HG03354 (cell line): ENCODE results near the gene MED9.

Source experiments
- ATAC-seq: cut with Tn5 transposase; IDR thresholded peaks from one replicate; pipeline ENCODE4 v1.9.1; 2021; ENCODE audit warnings: mild to moderate bottlenecking; ENCODE audit not compliant: unreplicated experiment, poor library complexity, severe bottlenecking

MED9 gene

GRCh38 chr17:17500999-17501605 lies 24.3 kb downstream of the MED9 start:
- ATAC-seq, result no peak

GRCh38 chr17:17502741-17503565 lies 26.2 kb downstream of the MED9 start:
- no peak for ATAC-seq

GRCh38 chr17:17503566-17504130 lies 26.8 kb downstream of the MED9 start:
- no peak for ATAC-seq

GRCh38 chr17:17504341-17505140 lies 27.7 kb downstream of the MED9 start:
- no peak for ATAC-seq

- ATAC-seq, result no peak
These were observed 28.4 kb downstream of the MED9 start for GRCh38 chr17:17505151-17505550.

GRCh38 chr17:17505610-17506171 lies 28.9 kb downstream of the MED9 start:
- ATAC-seq, result no peak

- no peak for ATAC-seq
These were observed 29.5 kb downstream of the MED9 start for GRCh38 chr17:17506181-17506741.

- no peak for ATAC-seq
These were observed 30.2 kb downstream of the MED9 start for GRCh38 chr17:17506893-17507464.

- ATAC-seq, result no peak
These were observed 30.7 kb downstream of the MED9 start for GRCh38 chr17:17507465-17508011.

GRCh38 chr17:17508019-17508535 lies 31.3 kb downstream of the MED9 start:
- ATAC-seq, result no peak

- ATAC-seq, result no peak
These were observed 32.1 kb downstream of the MED9 start for GRCh38 chr17:17508646-17509591.

- ATAC-seq, result no peak
These were observed 33.0 kb downstream of the MED9 start for GRCh38 chr17:17509601-17510425.

- ATAC-seq, result no peak
These were observed 33.9 kb downstream of the MED9 start for GRCh38 chr17:17510456-17511292.

GRCh38 chr17:17511293-17511741 lies 34.5 kb downstream of the MED9 start:
- ATAC-seq, result no peak

- no peak for ATAC-seq
These were observed 35.4 kb downstream of the MED9 start for GRCh38 chr17:17511881-17512858.
